SK-N-SH (cell line): Measurements from ENCODE around the gene ATP6V1G2. TPM values are rescaled to one million over a fixed set of nuclear protein-coding genes. Genes with fewer than 3 reads are reported as not detected.

Source experiments
- CTCF ChIA-PET: fragments of 300-600, 350-600 bp; formaldehyde crosslinking; extraction: SDS; loops from one replicate; lab custom pipeline; 2021; lab: Yijun Ruan, JAX
- POLR2A ChIA-PET: fragments of 350-600 bp; sonication (Branson Sonifier 250); formaldehyde crosslinking; extraction: SDS; loops from one replicate; lab custom pipeline; 2020; ENCODE audit warnings: antibody characterized with exemption, inconsistent platforms; lab: Yijun Ruan, JAX
- DNase-seq: peaks from one replicate; pipeline ENCODE4 v3.0.0; 2012
- H2AFZ ChIP-seq: fragments of 200-600 bp; sonication (generic); 2 replicates; pipeline ENCODE4 v1.8.1; 2016; ENCODE audit warnings: antibody characterized with exemption, mild to moderate bottlenecking, low read depth
- H3F3A ChIP-seq: fragments of 200-600 bp; sonication (generic); replicated peaks from 2 replicates; pipeline ENCODE3; 2016; ENCODE audit warnings: antibody characterized with exemption, mild to moderate bottlenecking; ENCODE audit not compliant: insufficient read depth
- H3K27ac ChIP-seq, 2 experiments: fragments of 200-500 bp in 1 of 2; fragments of 200-600 bp in 1 of 2; sonication (Bioruptor generic) in 1 of 2; sonication (generic), shearing (Covaris generic) in 1 of 2; 2 replicates each; pipeline versions ENCODE4 v1.5.1 to v1.6.1; 2014 to 2016; ENCODE audit warnings: low read depth in 2 of 2, inconsistent platforms in 1 of 2, low read length in 1 of 2, mild to moderate bottlenecking in 1 of 2, mixed read lengths in 1 of 2
- H3K27me3 ChIP-seq: fragments of 200-600 bp; sonication (generic), shearing (Covaris generic); 2 replicates; pipeline ENCODE4 v1.6.1; 2016; ENCODE audit warnings: mixed run types; ENCODE audit not compliant: insufficient read depth
- H3K36me3 ChIP-seq, 2 experiments: fragments of 200-500 bp in 1 of 2; fragments of 200-600 bp in 1 of 2; sonication (Bioruptor generic) in 1 of 2; sonication (generic) in 1 of 2; replicated peaks in 1 of 2; 2 replicates each; pipeline versions ENCODE3 to v1.5.1; 2014 to 2016; ENCODE audit warnings: low read length in 1 of 2, mild to moderate bottlenecking in 1 of 2; ENCODE audit not compliant: insufficient read depth in 2 of 2, control insufficient read depth in 1 of 2
- H3K4me1 ChIP-seq, 2 experiments: fragments of 200-500 bp in 1 of 2; fragments of 200-600 bp in 1 of 2; sonication (Bioruptor generic) in 1 of 2; sonication (generic), shearing (Covaris generic) in 1 of 2; 2 replicates each; pipeline versions ENCODE4 v1.5.1 to v1.6.1; 2014 to 2016; ENCODE audit warnings: low read depth in 1 of 2, low read length in 1 of 2, mixed run types in 1 of 2; ENCODE audit not compliant: insufficient read depth in 2 of 2, control insufficient read depth in 1 of 2
- H3K4me2 ChIP-seq: fragments of 200-600 bp; sonication (generic), shearing (Covaris generic); 2 replicates; pipeline ENCODE4 v1.6.1; 2017; ENCODE audit warnings: mixed run types
- H3K4me3 ChIP-seq, 2 experiments: fragments of 200-500 bp in 1 of 2; fragments of 200-600 bp in 1 of 2; sonication (Bioruptor generic) in 1 of 2; sonication (generic), shearing (Covaris generic) in 1 of 2; 2 replicates each; pipeline versions ENCODE4 v1.5.1 to v1.8.1; 2014 to 2016; ENCODE audit warnings: low read depth in 2 of 2, inconsistent platforms in 1 of 2, low read length in 1 of 2, mild to moderate bottlenecking in 1 of 2, mixed read lengths in 1 of 2, moderate library complexity in 1 of 2
- H3K79me2 ChIP-seq: fragments of 200-600 bp; sonication (generic); 2 replicates; pipeline ENCODE4 v1.8.1; 2017; ENCODE audit warnings: mild to moderate bottlenecking; ENCODE audit not compliant: insufficient read depth
- H3K9ac ChIP-seq: fragments of 200-600 bp; sonication (generic); 2 replicates; pipeline ENCODE4 v1.6.1; 2017; ENCODE audit warnings: mixed run types
- H3K9me2 ChIP-seq: fragments of 200-600 bp; sonication (generic); 2 replicates; pipeline ENCODE4 v1.6.1; 2017; ENCODE audit warnings: mixed run types
- H3K9me3 ChIP-seq: fragments of 200-600 bp; sonication (generic); 2 replicates; pipeline ENCODE4 v1.6.1; 2017; ENCODE audit warnings: mixed run types, mild to moderate bottlenecking, moderate library complexity
- H4K20me1 ChIP-seq: fragments of 200-600 bp; sonication (generic); 2 replicates; pipeline ENCODE4 v1.6.1; 2017; ENCODE audit warnings: mild to moderate bottlenecking, mixed run types; ENCODE audit not compliant: insufficient read depth
- CHD2 ChIP-seq: fragments of 150-350 bp; IDR thresholded peaks from 2 replicates; pipeline ENCODE4 v1.6.1; 2018; ENCODE audit warnings: low read length; ENCODE audit not compliant: partially characterized antibody
- ELF1 ChIP-seq: IDR thresholded peaks from 2 replicates; pipeline ENCODE4 v1.4.0; 2012
- EP300 ChIP-seq, 2 experiments: IDR thresholded peaks; 2 replicates each; pipeline versions ENCODE4 v1.4.0 to v1.6.1; 2012; ENCODE audit warnings: borderline replicate concordance in 1 of 2, low read depth in 1 of 2, low read length in 1 of 2
- IRF3 ChIP-seq: fragments of 150-350 bp; IDR thresholded peaks from 2 replicates; pipeline ENCODE4 v1.6.1; 2016; ENCODE audit warnings: mild to moderate bottlenecking, low read depth, low read length
- JUND ChIP-seq: IDR thresholded peaks from 2 replicates; pipeline ENCODE4 v1.4.0; 2012
- MXI1 ChIP-seq: IDR thresholded peaks from 2 replicates; pipeline ENCODE4 v1.6.1; 2012; ENCODE audit warnings: mild to moderate bottlenecking, low read depth, low read length, improper control_type of control experiment
- NFIC ChIP-seq: IDR thresholded peaks from 2 replicates; pipeline ENCODE4 v1.4.0; 2012; ENCODE audit warnings: borderline replicate concordance
- PBX3 ChIP-seq: IDR thresholded peaks from 2 replicates; pipeline ENCODE4; 2012
- POLR2AphosphoS5 ChIP-seq: IDR thresholded peaks from 2 replicates; pipeline ENCODE4 v1.6.1; 2012; ENCODE audit warnings: low read depth, low read length
- SIN3A ChIP-seq: IDR thresholded peaks from 2 replicates; pipeline ENCODE4 v1.6.1; 2012; ENCODE audit warnings: low read depth, mild to moderate bottlenecking, low read length, moderate library complexity, borderline replicate concordance
- USF1 ChIP-seq: IDR thresholded peaks from 2 replicates; pipeline ENCODE4 v1.4.0; 2012; ENCODE audit warnings: low read depth, borderline replicate concordance
- WGBS: methylation state at CpG from one replicate; pipeline ENCODE4 v1.1.6; 2017; ENCODE audit warnings: low lambda C conversion rate; 5-methylcytosine and 5-hydroxymethylcytosine counted together
- polyA plus RNA-seq, 3 experiments: library from polyadenylated mRNA; depleted of rRNA; stranded (reverse); fragments of >200 nt; gene quantifications; 2 replicates each; pipeline ENCODE4 v1.2.3, GENCODE V29; 2012
- TF ChIP-seq, protein P1 (sequence below): IDR thresholded peaks from 2 replicates; pipeline ENCODE4 v1.4.0; 2012; ENCODE audit warnings: low read depth, borderline replicate concordance
- TF ChIP-seq, protein P2 (sequence below): fragments of 150-350 bp; IDR thresholded peaks from 2 replicates; pipeline ENCODE4 v1.6.1; 2017; ENCODE audit warnings: antibody characterized with exemption, low read length, low read depth, borderline replicate concordance
- TF ChIP-seq, protein P3 (sequence below): fragments of 200-600 bp; sonication (generic); IDR thresholded peaks from 2 replicates; pipeline ENCODE4 v1.6.1; 2017; ENCODE audit warnings: antibody characterized with exemption, mild to moderate bottlenecking, moderate library complexity

Gene ATP6V1G2
- polyA plus RNA-seq, 1 of the 3 experiments (the other 2 are of a cell fraction), result 13.6 TPM

DNA sequence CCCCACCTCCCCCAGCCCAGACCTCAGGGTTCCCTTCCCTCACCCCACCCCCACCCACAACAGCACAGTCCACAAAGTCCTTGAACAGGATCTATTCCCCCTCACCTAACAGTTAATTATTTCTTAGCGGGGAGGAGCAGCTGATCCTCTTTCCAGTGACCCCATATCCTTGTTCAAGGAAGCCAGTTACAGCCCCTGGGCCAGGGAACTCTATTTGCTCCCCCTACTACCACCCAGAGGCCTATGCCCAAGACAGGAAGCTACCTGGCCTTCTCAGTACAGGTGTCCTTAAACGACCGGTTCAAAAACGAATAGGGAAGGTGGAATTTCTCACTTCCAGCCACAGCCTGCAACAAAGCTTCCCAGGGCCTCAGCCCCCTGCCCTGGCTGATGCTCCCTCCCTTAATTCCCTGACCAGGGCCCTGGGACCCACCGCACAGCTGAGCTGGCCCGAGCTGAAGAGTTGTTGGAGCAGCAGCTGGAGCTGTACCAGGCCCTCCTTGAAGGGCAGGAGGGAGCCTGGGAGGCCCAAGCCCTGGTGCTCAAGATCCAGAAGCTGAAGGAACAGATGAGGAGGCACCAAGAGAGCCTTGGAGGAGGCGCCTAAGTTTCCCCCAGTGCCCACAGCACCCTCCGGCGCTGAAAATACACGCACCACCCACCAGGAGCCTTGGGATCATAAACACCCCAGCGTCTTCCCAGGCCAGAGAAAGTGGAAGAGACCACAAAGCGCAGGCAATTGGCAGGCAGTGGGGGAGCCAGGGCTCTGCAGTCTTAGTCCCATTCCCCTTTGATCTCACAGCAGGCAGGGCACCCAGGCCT is 16.9 kb downstream of the ATP6V1G2 start:
- Histone ChIP-seq H2AFZ (no peak overlapping the region), H3K79me2 (peaks cover 8% of the 10 kb centered on the region; the same call in 1 of the 2 replicates), H3K27me3 (no peaks in the 10 kb centered on the region), H3K9me3 (no peaks in the 10 kb centered on the region), H3K4me2 (no peak overlapping the region), H3K4me1 (peaks cover 0 to 14% of the 10 kb centered on the region in 2 experiments; a peak in 2 of 4 replicates), H3K4me3 (no peak overlapping the region), H3F3A (peaks cover 28% of the 10 kb centered on the region), H3K9ac (no peak overlapping the region), H3K9me2 (no peaks in the 10 kb centered on the region), H3K27ac (no peak overlapping the region), H4K20me1 (peaks cover 32% of the 10 kb centered on the region), H3K36me3 (peaks cover 41 to 50% of the 10 kb centered on the region in 2 experiments)
- CTCF ChIA-PET, result interaction anchor here (1.1 kb wide), 1 partner anchor 11 kb away, joined by 4 read pairs; no protein-coding TSS in a partner anchor
- POLR2A ChIA-PET, result interaction anchor here (0.6 to 1.2 kb wide), 2 partner anchors 12 to 443 kb away, joined by 3 to 4 read pairs; partner anchors contain the start of gene DDX39B
- TF ChIP-seq IRF3 (no peak), MXI1 (no peak), JUND (peak; percentile 3; the same call in 1 of the 2 replicates)
- DNase-seq, result no peak
- 88% methylated on average over 6 of the region's 12 CpGs for WGBS

DNA sequence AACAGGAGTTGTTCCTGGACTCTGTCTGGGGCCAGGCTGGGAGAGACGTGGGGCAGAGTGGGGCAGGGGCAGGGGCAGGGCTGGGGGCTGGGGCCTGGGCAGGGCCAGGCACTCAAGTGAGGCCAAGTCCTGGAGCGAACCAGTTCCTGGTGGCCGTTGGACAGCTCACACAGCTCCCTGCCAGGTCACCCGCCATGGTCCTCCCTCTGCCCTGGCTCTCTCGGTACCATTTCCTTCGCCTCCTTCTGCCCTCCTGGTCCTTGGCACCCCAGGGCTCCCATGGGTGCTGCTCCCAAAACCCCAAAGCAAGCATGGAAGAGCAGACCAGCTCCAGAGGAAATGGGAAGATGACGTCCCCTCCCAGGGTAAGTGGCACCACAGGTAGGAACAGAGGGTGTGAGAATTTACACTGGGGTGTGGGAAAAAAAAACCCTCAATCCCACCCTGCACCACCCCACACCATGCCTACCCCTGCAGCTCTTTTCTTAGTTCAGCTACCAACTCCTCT is 17.5 kb downstream of the ATP6V1G2 start, which contains the start of gene MCCD1:
Gene MCCD1, plus strand, starts transcription at position 142 of the 508 bp plus-strand sequence. Its CDS starts 53 bp downstream, at position 195.
- Histone ChIP-seq H3K27me3 (no peaks in the 10 kb centered on the region), H3K4me2 (no peak within 1 kb of the TSS), H4K20me1 (peaks cover 26% of the 10 kb centered on the region), H3K79me2 (peaks cover 7% of the 10 kb centered on the region; the same call in 1 of the 2 replicates), H2AFZ (no peak within 1 kb of the TSS), H3K9me2 (no peaks in the 10 kb centered on the region), H3K4me3 (no peak within 1 kb of the TSS), H3K4me1 (peaks cover 0 to 14% of the 10 kb centered on the region in 2 experiments; a peak in 2 of 4 replicates), H3K9me3 (no peaks in the 10 kb centered on the region), H3F3A (peaks cover 28% of the 10 kb centered on the region), H3K9ac (no peak within 1 kb of the TSS), H3K27ac (no peak within 1 kb of the TSS), H3K36me3 (peaks cover 35 to 43% of the 10 kb centered on the region in 2 experiments)
- DNase-seq, result no peak
- WGBS, result 90% methylated on average over 6 of the region's 7 CpGs
- POLR2A ChIA-PET, result interaction anchor here (1.2 kb wide), 1 partner anchor 13 kb away, joined by 4 read pairs; the partner anchor contains the start of gene DDX39B
- CTCF ChIA-PET, result interaction anchor here (0.7 to 1.1 kb wide), 2 partner anchors 10 to 11 kb away, joined by 3 to 4 read pairs; no protein-coding TSS in a partner anchor
- TF ChIP-seq SIN3A (no peak), NFIC (no peak), USF1 (no peak), EP300 (IDR thresholded peaks at IDR 0.05; ENCODE audit: borderline replicate concordance in 1 of 2, low read depth in 1 of 2, low read length in 1 of 2) (no peak), CHD2 (no peak), PBX3 (0 out of 2 replicates have a peak, but pooled peaks have one; percentile 5), IRF3 (no peak), ELF1 (no peak), POLR2AphosphoS5 (peak; percentile 13)
- TF ChIP-seq, protein P1, sequence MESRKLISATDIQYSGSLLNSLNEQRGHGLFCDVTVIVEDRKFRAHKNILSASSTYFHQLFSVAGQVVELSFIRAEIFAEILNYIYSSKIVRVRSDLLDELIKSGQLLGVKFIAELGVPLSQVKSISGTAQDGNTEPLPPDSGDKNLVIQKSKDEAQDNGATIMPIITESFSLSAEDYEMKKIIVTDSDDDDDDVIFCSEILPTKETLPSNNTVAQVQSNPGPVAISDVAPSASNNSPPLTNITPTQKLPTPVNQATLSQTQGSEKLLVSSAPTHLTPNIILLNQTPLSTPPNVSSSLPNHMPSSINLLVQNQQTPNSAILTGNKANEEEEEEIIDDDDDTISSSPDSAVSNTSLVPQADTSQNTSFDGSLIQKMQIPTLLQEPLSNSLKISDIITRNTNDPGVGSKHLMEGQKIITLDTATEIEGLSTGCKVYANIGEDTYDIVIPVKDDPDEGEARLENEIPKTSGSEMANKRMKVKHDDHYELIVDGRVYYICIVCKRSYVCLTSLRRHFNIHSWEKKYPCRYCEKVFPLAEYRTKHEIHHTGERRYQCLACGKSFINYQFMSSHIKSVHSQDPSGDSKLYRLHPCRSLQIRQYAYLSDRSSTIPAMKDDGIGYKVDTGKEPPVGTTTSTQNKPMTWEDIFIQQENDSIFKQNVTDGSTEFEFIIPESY, result no peak
- TF ChIP-seq, protein P2, sequence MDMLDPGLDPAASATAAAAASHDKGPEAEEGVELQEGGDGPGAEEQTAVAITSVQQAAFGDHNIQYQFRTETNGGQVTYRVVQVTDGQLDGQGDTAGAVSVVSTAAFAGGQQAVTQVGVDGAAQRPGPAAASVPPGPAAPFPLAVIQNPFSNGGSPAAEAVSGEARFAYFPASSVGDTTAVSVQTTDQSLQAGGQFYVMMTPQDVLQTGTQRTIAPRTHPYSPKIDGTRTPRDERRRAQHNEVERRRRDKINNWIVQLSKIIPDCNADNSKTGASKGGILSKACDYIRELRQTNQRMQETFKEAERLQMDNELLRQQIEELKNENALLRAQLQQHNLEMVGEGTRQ, result no peak
- TF ChIP-seq, protein P3, sequence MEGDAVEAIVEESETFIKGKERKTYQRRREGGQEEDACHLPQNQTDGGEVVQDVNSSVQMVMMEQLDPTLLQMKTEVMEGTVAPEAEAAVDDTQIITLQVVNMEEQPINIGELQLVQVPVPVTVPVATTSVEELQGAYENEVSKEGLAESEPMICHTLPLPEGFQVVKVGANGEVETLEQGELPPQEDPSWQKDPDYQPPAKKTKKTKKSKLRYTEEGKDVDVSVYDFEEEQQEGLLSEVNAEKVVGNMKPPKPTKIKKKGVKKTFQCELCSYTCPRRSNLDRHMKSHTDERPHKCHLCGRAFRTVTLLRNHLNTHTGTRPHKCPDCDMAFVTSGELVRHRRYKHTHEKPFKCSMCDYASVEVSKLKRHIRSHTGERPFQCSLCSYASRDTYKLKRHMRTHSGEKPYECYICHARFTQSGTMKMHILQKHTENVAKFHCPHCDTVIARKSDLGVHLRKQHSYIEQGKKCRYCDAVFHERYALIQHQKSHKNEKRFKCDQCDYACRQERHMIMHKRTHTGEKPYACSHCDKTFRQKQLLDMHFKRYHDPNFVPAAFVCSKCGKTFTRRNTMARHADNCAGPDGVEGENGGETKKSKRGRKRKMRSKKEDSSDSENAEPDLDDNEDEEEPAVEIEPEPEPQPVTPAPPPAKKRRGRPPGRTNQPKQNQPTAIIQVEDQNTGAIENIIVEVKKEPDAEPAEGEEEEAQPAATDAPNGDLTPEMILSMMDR, result no peak
